Measurements from ENCODE around the gene MAL.

- TF ChIP-seq, protein P1, sequence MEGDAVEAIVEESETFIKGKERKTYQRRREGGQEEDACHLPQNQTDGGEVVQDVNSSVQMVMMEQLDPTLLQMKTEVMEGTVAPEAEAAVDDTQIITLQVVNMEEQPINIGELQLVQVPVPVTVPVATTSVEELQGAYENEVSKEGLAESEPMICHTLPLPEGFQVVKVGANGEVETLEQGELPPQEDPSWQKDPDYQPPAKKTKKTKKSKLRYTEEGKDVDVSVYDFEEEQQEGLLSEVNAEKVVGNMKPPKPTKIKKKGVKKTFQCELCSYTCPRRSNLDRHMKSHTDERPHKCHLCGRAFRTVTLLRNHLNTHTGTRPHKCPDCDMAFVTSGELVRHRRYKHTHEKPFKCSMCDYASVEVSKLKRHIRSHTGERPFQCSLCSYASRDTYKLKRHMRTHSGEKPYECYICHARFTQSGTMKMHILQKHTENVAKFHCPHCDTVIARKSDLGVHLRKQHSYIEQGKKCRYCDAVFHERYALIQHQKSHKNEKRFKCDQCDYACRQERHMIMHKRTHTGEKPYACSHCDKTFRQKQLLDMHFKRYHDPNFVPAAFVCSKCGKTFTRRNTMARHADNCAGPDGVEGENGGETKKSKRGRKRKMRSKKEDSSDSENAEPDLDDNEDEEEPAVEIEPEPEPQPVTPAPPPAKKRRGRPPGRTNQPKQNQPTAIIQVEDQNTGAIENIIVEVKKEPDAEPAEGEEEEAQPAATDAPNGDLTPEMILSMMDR (IDR thresholded peaks at IDR 0.05): no peak
- TF ChIP-seq POLR2A (IDR thresholded peaks at IDR 0.05): no peak
These were observed 14.9 kb downstream of the MAL start for GRCh38 chr2:95040426-95040825.

Measured in Peyer's patch (tissue), 4 donors.